Stimulated activated CD8-positive, alpha-beta memory T cell treated with anti-CD3 and anti-CD28 coated beads, Interleukin-7, amount 100 ng/mL, for 1 hour (primary cell): ENCODE results near the gene BDNF.

Experiments
- DNase-seq, 2 donors: peaks; one replicate each; pipeline ENCODE4 v3.0.0-alpha.2; 2020; ENCODE audit warnings: low read depth in 2 of 2

BDNF gene

GRCh38 chr11:27705873-27706820, 5.9 kb upstream of the BDNF start:
- DNase-seq, result no peak

DNA sequence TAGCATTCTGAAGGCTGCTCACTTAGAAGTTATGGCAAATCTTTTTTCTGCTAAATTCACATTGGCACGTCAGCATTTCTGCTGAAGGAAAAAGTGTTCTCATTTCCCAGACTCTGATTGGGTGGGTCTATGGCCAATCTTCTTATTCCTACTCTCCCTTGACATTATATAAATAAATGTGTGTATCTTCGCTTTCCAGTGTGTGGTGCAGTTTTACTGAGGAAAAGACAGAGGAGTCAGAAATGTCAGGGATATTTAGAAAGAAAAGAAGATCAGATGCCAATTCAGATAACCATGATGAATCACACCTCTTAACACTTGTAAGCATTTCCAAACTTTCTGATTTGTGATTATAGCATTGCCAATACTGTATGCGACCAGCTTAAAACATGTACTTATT, 3.2 kb upstream of the BDNF start:
- DNase-seq, result no peak

- no peak for DNase-seq
These were observed 2.6 kb upstream of the BDNF start for GRCh38 chr11:27702811-27703210.

DNA sequence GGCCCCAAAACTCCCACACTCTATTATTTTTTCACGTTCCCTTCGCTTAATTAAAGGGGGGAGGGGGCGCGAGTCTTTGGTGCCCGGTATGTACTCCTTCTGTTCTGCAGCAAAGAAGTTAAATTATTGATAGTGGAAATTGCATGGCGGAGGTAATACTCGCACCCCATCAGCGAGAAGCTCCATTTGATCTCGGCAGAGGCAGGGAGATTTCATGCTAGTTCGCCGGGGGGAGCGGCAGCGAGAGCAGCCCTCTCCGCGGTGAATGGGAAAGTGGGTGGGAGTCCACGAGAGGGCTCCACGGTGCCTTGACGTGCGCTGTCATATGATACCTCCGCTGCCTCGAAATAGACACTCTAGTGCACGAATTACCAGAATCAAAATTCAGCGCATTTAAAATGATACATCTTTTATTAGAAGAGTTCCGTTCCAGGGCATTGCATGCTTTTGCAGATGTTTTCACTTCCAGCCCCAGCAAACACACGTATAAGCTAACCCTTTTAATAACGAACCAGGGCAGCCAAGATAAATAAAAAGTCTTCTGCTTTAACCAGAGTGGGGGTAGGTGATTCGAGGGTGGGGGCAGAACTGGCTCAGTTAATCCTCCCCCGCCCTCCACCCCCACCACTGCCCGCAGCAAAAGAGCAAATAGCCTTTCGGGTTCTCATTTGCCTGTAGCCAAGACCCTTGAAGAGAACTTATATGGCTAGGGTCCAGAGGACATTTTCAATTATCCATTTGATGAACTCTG, 1.3 kb upstream of the BDNF start:
- no peak for DNase-seq

DNA sequence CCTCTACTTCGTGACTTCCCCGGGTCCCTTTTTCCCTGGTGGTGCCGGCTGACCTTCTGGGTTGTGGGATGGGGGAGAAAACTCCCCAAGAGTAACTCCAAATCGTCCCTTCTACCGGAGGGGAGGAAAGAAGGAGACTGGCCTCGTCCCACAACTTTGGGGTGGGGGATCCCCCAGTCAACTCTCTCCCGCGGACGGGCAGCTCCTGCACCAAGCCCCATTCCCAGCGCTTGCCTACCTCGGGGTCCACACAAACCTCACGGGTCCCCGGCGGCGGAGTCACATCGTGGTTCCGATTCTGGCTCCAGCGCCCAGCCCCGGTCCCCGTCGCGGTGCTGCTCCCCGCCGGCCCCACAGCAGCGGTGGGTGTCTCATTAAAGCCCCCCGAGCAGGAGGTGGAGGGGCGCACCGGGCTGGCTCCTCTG, 317 bp downstream of the BDNF start:
- DNase-seq, result no peak

GRCh38 chr11:27699242-27699925, 871 bp downstream of the BDNF start:
- no peak for DNase-seq

- peak in 1 of 2 donors; percentile 22 for DNase-seq
These were observed 1.4 kb downstream of the BDNF start for GRCh38 chr11:27698872-27699241.

DNA sequence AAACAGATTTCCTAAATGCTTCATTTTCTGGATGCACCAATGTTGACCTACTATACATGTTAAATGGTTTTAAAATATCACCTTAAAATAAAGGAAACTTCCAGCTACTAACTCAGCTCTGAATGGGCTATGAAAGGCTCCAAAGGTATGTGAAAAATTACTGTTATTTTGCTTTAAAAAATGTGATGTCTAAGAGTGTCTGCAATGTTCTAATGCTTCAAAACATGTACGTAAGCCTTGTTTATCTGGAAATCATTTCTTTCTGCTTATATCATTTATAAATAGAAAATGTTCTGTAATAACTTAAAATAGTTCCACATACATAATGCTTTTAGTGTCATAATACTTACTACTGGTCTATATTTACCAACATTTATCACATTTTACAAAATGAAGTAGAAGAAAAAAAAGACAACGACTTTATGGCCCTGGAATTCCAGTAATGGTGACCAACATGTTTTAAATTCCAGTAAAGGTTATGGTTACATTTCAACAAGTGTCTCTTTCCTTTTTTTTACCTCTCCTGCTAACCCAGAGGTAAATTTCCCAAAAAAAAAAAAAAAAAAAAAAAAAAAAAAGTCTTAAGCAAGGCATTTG, 2.5 kb downstream of the BDNF start:
- no peak for DNase-seq

DNA sequence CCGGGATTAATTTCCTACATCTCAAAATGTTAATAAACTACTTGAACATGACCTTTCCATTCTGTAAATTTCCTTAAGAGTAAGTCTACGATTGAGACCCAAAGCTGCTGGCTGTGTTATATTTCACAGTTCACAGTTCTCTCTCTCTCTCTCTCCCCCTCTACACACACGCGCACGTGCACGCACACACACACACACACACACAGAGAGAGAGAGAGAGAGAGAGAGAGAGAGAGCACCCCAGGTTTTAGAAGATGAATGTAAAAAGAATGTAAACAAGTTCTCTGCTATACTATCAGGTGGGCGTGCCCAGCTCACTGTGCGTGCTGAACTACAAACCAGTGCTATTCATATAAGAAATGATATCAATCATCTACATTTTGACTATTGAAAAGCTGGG, 3.3 kb downstream of the BDNF start:
- no peak for DNase-seq

DNA sequence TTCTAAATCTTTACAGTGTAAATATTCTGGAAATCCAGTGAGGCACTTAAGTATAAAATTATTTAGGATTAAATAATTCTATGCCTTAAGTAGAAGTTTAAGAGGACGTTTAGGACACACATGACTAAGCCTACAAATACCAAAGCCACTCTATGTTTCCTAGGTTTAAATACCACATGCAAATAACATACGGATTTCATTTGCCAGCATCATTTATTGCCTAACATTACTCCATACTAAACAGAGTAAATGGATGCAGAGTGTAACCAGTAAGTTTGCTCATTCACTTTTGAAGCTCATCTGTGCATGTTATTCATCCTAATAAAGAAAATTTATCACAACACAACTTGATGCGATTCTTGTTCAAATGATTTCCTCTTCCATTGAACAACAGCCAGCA, 4.1 kb downstream of the BDNF start:
- no peak for DNase-seq

GRCh38 chr11:27694992-27695391, 5.3 kb downstream of the BDNF start:
- DNase-seq, result no peak

- DNase-seq, result no peak
These were observed 6.9 kb downstream of the BDNF start for GRCh38 chr11:27693398-27693797.

DNA sequence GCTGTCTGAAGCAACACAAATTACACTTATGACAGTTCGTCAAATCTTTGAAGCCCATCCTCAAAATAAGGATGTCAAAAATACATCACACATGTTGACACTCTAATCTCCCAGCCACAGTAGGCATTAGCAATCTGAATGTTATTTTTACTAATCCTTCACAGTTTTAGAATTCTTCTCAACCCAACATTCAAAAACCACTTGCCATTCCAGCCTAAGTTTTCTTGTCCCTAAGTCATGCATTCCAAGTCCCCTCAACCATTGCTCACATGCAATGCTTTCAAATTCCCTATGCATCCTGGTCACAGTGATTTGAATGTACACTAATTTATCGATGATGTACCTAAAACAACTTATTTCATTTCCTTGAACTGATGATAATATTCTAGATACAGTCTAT, 7.5 kb downstream of the BDNF start:
- DNase-seq, result no peak

GRCh38 chr11:27688076-27688475, 12.2 kb downstream of the BDNF start:
- DNase-seq, result no peak

DNA sequence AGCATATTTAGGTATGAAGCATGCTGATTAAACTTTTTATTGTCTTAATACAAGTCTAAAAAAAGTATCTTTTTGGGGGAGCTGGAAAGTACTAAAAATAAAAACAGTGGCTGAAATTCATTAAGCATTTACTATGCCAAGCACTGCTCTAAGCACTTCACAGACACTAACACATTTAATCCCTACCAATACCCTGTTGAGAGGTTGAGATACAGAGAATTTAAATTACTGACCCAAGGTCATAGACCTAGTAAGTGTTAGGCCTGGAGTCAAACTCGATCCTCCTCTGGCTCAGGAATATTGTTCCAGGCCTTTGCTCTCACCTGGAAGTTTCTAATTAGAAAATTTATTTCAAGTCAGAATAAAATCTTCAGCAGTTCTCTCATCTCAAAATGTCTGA, 18.6 kb downstream of the BDNF start:
- no peak for DNase-seq

- DNase-seq, result no peak
These were observed 20.9 kb downstream of the BDNF start for GRCh38 chr11:27679136-27680015.

DNA sequence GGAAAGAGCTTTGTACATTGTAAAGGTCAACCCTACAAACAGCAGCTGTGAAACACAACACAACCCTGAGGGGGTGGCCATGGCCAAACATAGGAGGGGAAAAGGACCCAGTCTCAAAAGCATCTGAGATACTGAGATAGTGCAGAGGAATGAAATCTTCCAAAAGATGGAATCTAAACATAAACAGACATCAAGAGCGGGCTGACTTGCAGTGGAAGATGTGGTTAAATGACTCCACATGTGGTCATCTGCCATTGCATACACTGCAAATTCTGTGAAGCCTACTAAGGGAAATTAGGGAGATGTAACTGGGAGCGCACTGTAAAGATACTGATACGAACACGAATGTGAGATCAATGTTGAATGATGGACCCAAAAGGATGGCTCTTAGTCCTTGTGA, 22.0 kb downstream of the BDNF start:
- DNase-seq, result no peak

DNA sequence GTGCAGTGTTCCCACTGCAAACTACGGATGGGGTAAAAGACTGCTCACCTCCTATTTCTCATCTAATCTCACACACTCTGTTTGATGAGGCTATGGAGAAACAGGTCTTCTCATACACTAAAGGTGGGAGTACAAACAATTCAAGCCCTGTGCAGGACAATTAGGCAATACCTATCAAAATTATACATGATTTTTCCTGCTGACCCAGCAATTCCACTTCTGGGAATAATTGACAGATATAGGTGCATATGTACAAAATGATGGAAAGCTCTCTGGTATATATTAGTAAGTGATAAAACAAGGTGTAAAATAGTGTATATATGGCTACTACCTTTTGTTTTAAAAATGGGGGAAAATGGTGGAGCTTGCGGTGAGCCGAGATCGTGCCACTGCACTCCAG, 23.1 kb downstream of the BDNF start:
- DNase-seq, result no peak

DNA sequence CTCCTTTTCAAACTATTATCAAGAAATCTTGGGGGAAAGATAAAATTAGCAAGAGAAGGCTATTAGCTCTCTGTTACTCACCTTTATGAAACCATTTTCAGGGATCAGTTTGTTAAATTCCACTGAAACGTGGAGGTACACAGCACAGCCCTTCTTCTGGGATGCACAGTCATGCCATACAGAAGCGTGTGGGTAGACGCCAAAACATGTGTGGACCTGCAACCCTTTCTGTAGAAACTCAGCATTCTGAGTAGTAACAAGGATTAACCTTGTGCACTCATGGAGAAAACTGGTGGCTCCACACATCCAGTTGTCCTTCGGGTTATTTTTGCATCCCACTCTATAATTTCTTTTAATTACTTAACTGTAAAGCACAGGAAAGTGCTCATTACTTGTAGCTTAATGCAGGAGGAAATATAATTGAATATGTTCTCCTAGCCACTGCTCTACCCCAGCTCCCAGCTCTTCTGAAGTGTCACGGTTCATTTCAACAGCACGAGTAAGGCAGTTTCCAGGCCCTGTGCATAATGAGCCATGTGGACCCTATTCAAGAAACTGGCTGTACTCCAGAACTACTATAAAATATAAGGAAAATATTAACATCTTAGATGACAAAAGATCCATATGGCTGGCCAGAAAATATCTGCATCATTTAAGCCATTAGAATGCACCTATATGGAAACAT, 26.1 kb downstream of the BDNF start:
- no peak for DNase-seq

DNA sequence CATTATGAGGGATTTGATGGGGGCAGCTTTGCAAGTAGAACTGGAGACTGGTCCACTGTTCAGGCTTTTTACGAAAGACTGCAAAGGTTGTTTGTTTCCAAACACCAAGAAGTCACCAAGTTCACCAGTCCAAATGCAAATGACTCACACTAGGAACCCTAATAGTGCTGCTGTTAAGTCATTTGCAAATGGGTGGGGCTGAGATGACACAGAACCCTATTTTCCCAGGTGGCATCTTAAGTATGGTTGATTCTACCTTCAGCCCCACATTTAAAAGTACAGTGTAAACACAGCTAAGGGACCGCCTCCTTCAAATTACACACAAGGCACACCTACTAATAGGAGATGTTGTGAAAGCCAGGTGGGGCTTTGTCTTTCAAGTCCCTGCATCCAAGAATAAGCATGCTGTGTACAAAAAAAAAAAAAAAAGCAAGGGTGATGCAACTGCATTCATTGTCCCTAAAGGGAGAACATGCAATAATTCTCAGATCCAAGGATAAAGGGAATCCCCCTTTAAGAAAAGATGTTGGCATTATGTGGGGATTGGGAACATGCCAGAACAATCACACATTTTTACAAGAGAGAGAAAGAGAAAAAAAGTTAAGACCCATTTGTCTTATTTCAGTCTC, 27.3 kb downstream of the BDNF start:
- no peak for DNase-seq
